Islet precursor cell (in vitro differentiated cells): Measurements from ENCODE around the gene PCGF2.
A peak's percentile ranks its signal among the peaks of the same experiment; 100 is the strongest.

ENCODE experiments used
- DNase-seq: peaks from one replicate; pipeline ENCODE4 v3.0.0-alpha.2; 2018

The PCGF2 gene

DNA sequence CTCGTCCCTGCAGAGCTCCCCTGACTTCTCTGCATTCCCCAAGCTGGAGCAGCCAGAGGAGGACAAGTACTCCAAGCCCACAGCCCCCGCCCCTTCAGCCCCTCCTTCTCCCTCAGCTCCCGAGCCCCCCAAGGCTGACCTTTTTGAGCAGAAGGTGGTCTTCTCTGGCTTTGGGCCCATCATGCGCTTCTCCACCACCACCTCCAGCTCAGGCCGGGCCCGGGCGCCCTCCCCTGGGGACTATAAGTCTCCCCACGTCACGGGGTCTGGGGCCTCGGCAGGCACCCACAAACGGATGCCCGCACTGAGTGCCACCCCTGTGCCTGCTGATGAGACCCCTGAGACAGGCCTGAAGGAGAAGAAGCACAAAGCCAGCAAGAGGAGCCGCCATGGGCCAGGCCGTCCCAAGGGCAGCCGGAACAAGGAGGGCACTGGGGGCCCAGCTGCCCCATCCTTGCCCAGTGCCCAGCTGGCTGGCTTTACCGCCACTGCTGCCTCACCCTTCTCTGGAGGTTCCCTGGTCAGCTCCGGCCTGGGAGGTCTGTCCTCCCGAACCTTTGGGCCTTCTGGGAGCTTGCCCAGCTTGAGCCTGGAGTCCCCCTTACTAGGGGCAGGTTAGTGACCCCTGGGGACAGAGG lies 31.6 kb downstream of the PCGF2 start:
- DNase-seq: no peak

DNA sequence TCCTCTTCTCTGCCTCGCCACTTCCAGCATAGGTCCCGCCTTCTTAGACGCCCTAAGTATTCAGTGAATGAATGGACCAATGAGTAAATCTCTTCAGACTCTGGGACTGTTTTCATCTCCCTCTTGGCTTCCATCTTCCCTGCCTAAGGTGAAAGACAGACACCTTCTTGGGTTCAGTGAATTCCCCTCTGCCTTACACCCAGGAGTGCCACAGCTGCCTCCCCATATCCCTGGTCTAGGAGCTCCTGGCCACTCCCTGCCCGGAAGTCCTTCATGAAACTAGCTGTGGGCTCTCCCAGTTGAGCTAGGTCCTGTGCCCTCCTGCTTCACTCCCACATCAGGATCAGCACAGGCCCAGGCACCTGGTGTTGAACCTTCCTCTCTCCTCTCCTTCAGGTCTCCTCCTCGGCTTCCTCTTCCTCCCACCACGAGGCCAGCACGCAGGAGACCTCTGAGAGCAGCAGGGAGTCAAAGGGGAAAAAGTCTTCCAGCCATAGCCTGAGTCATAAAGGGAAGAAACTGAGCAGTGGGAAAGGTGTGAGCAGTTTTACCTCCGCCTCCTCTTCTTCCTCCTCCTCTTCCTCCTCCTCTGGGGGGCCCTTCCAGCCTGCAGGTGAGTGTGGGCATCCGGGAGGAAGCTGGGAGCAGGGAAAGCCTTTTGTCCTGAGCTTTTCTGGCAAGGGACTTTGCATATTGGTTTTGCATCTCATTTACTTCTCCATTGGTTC lies 32.8 kb downstream of the PCGF2 start:
- no peak for DNase-seq

- DNase-seq: no peak
These were observed 34.6 kb downstream of the PCGF2 start for GRCh38 chr17:38713456-38714075.

- DNase-seq: no peak
These were observed 35.5 kb downstream of the PCGF2 start for GRCh38 chr17:38712593-38712992.

DNA sequence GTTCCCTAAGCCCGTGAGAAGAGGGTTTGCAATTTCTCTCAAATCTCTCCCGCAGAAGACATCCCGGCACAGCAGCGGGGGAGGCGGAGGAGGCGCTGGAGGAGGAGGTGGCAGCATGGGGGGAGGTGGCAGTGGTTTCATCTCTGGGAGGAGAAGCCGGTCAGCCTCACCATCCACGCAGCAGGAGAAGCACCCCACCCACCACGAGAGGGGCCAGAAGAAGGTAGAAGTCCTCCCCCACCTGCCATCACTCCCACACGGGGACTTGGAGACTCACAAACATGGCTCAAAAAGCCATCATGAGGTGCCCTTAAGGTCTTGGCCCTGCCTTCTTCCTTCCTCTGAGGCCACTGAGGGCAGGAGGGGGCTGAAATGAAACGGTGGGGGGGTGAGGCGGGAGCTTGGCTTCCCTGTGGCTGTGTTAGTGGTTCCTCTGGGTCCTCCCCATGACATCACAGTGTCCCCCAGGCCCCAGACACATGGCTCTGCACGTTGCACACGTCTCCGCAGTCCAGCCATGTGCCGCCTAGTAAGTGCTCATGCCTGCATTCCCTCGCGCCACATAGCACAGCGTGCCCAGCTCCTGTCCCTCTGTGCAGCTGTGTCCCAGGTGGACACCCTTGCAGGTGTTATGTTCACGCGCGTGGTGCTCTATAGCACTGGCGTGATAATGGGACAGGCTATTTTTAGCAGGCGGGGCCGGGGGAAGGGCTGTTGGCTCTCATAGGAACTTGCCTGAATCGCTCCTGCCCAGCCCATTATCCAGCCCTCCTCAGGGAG lies 36.2 kb downstream of the PCGF2 start:
- no peak for DNase-seq

DNA sequence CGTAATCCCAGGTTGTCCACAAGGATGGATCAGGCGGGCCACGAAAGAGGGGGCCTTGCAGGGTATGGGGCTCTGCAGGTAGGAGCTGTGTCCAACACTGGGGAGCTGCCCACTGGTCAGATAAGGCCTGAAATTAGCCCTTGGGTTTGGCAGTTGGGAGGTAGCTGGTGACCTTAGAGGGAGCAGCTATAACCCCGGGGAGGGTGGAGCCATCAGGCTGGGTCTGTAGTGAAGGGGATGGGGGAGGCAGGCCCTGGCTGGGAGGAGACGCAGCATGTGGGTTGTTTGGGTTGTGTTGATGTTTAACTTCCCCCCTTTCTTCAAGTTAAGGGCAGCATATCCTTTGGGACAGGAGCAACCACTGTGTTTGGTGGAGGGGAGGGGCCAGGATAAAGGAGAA lies 37.2 kb downstream of the PCGF2 start:
- no peak for DNase-seq

- DNase-seq: no peak
These were observed 37.6 kb downstream of the PCGF2 start for GRCh38 chr17:38710604-38710962.

GRCh38 chr17:38709864-38710603 lies 38.1 kb downstream of the PCGF2 start:
- DNase-seq: no peak

DNA sequence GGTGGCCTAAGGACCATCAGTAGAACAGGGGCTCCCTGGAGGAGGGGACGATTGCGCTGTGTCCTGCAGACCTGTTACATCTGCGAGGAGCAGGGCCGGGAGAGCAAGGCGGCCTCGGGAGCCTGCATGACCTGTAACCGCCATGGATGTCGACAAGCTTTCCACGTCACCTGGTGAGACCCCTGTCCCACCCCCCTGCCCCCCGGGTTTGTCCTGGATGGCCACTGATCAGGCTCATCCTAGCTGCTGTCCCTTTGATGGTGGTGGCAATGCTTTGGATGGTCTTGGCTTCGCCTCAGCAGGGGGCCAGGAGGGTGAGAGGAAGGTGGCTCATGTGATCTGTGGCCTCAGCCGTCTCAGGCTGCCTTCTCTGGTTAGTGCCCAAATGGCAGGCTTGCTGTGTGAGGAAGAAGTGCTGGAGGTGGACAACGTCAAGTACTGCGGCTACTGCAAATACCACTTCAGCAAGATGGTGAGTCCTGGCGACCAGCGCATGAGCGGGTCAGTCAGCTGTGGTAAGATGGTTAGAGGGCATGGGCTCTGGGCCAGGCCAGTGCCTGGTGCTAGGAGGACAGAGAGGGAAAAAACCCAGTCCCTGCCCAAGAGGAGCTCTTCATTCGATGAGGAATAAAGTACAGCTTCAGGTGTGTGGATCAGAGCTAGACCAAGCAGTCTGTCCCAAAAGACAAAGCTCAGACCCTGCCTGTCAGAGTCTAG lies 38.9 kb downstream of the PCGF2 start:
- no peak for DNase-seq

DNA sequence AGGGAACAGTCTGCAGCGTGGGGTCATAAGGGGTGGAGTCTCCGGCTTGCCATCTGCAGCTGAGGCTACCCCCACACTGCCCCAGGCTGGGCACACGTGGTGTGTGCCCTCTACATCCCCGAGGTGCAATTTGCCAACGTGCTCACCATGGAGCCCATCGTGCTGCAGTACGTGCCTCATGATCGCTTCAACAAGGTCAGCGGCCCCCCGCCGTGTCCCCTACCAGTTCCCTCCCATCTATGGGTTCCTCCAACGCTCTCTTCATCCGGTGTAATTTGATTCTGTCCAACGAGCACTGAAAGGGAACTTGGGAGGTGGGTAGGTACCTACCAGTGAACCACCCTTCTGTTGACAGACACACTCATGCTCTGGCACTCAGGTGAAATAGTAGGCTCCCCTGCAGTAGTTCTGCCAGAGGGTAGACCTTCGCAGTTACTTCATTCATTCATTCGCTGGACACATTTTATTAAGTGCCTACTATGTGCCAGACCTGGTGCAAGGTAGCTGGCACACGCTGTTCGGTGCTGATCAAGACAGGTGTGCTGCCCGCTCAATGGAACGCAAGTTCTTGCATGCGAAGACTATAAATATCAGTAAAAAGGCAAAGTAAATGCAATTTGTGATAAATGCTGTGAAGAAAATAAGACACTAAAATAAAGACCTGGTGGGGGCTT lies 40.3 kb downstream of the PCGF2 start:
- no peak for DNase-seq

DNA sequence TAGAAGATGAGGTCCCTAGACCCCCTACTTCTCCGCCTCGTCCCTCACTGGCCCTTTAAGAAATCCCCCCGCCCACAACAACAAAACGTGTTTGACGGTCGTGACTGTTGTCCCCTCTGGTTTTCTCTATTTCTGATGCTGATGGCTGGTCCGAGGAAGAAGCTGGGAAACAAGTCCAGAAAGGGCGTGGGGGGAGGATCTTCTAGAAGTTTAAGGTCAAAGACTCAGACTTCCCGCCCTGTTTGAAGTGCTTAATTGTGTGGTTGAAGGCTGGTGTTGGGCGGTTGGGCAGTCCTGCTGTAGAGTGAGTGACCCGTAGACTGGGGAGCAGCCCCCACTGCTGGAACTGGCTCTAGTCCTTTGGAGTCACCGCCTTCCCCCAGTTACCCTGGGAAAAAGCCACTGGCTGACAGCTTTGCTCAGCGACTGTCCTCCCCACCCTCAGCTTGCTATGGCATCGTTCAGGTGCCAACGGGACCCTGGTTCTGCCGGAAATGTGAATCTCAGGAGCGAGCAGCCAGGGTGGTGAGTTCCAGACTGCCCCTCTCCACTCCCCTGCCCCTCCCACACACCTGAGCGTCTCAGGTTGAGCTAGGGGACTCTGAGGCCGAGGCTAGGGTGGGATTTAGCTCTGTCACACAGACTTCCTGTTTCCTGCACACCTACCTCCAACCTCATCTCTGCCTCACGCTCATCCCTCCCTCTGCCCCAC lies 41.5 kb downstream of the PCGF2 start:
- no peak for DNase-seq

DNA sequence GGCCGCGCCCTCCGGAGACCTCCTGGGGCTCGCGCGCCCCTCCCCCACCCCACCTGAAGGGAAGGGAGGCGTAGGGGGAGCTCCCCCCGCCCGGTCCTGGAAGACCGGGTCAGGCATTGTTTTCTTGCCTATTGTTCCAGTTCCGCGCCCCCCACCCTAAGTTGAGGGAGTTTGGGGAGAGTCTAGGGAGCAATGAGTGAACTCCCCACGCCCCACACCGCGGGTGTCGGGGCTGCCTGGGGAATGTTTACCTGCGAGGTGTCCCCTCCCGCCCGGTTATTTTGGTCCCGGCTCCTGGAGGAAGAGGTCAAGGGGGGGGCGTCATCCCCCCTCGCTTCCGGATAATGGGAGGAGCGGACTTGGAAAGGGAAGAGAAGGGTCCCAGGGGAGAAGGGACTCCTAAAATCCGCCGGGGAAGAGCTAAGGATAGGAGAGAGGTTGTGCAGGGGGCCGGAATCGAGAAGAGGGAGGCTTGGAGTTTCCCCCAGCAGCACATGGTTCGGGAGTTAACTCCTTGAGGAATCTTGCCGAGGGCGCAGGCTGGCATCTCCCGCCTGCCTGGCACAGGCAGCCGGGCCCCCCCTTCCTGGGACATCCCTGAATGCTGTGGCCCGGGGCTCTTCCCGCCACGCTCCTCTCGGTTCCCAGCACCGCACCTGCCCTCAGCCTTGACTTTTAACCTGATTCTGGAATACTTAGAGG lies 42.2 kb downstream of the PCGF2 start:
- DNase-seq: peak; percentile 76

GRCh38 chr17:38705523-38705802 lies 42.7 kb downstream of the PCGF2 start:
- no peak for DNase-seq

DNA sequence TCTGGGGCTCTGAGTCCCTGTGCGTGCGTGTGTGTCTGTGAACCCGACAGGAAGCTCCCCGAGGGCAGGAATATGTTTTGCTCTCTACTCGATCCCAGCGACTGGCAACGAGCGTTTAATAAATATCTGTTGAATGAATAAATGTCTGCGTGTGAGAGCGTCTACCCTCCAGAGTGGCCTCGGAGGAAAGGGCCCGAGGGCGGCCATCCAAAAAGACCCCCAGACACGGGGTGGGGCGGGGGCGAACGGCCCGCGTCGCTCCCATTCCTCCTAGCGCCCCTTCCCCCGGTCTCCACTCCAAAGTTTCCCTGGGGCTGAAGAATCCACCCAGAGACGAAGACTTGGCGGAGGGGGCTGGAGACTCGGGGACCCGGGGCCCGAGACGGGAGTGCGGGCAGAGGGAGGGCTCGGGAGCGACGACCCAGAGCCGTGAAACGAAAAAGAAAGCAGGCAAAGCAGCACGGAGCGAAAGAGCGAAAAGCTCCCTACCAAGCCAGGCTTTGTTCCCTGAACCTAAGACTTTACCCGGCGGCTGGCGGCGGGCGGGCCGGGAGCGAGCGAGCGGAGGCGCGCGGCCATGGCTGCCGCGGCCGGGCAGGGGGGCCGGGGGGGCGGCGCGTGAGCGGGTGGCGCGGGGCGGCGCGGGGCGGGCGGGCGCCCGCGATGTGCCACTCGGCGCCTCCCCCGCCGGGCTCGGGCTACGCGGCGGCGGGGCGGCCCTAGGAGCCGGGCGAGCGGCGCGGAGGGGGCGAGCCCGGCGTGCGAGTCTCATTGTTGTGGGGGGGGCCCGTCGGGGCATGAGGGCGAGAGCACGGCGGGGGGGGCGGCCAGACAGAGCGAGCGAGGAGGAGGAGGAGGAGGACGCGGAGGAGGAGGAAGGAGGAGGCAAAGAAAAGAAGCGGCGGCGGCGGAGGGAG lies 43.3 kb downstream of the PCGF2 start, which contains the start of gene MLLT6:
MLLT6 (plus strand) TSS at position 668 of the 917 bp plus-strand sequence. CDS start 360 bp downstream, outside the sequence.
- DNase-seq: peak; percentile 87

- peak; percentile 97 for DNase-seq
These were observed 44.2 kb downstream of the PCGF2 start for GRCh38 chr17:38703742-38704605.

- no peak for DNase-seq
These were observed 45.0 kb downstream of the PCGF2 start for GRCh38 chr17:38702916-38703741.
